ENCODE data around the gene TAS2R20.

The TAS2R20 gene

GRCh38 chr12:10959804-10960203 lies 38.3 kb downstream of the TAS2R20 start:
- DNase-seq (ENCODE audit: low spot score), result no peak

GRCh38 chr12:10957741-10958140 lies 40.4 kb downstream of the TAS2R20 start:
- DNase-seq (ENCODE audit: low spot score), result no peak

GRCh38 chr12:10956085-10956484 lies 42.0 kb downstream of the TAS2R20 start:
- no peak for DNase-seq (ENCODE audit: low spot score)

GRCh38 chr12:10952645-10953044 lies 45.5 kb downstream of the TAS2R20 start:
- no peak for DNase-seq (ENCODE audit: low spot score)

All from germinal center (tissue), 1 donor.